HepG2 (cell line): ENCODE data around the gene RASIP1. TPM values are rescaled to one million over a fixed set of nuclear protein-coding genes. Genes with fewer than 3 reads are reported as not detected.
A peak's percentile ranks its signal among the peaks of the same experiment; 100 is the strongest.
"Not testable (repeated sequence)": the region's sequence is repeated elsewhere in the genome, so short reads cannot be mapped to it uniquely, and the experiment has no call there.

Experiments
- ATAC-seq: fragments of 200-7000 bp; cut with Tn5 transposase; 3 replicates; pipeline ENCODE4 v1.9.1; 2020; ENCODE audit warnings: mild to moderate bottlenecking, moderate library complexity
- BruUV-seq: library from RNA; stranded (reverse); fragments of 400-500 nt; replicated peaks from 2 replicates; lab custom pipeline; 2021; lab: Mats Ljungman, UMichigan
- CTCF ChIA-PET: fragments of 300-600 bp; formaldehyde crosslinking; extraction: SDS; loops from one replicate; lab custom pipeline; 2021; ENCODE audit warnings: low total read pairs, inconsistent platforms, low intra/inter-chr PET ratio; lab: Yijun Ruan, JAX
- POLR2A ChIA-PET: fragments of 350-600 bp; sonication (Branson Sonifier 250); formaldehyde crosslinking; loops from one replicate; lab custom pipeline; 2020; ENCODE audit warnings: antibody characterized with exemption, inconsistent platforms; lab: Yijun Ruan, JAX
- DNase-seq: peaks from one replicate; pipeline ENCODE4 v3.0.0-alpha.2; 2015; ENCODE audit warnings: low spot score
- FAIRE-seq: peaks from 3 replicates; lab custom pipeline; 2011; peaks lifted over from hg19 to GRCh38; lab: Jason Lieb, UNC
- H2AFZ ChIP-seq: one replicate; pipeline ENCODE4 v1.6.1; 2011; ENCODE audit warnings: low read length, inconsistent platforms
- H3K27ac ChIP-seq: fragments of 300-600 bp; 3 replicates; pipeline ENCODE4 v1.8.0; 2011; ENCODE audit warnings: mixed run types, mild to moderate bottlenecking, mixed read lengths, low read length, inconsistent platforms; ENCODE audit not compliant: insufficient read depth; ENCODE audit errors: extremely low read length
- H3K27me3 ChIP-seq, 2 experiments: fragments of 200-600 bp in 1 of 2; 2 replicates in 1 of 2; 3 replicates in 1 of 2; pipeline versions ENCODE4 v1.6.0 to v1.8.0; 2011; ENCODE audit warnings: low read length in 2 of 2, mild to moderate bottlenecking in 2 of 2, moderate library complexity in 2 of 2, inconsistent platforms in 1 of 2; ENCODE audit not compliant: insufficient read depth in 2 of 2, control insufficient read depth in 1 of 2
- H3K36me3 ChIP-seq, 2 experiments: fragments of 200-600 bp in 1 of 2; replicated peaks in 1 of 2; 2 replicates in 1 of 2; 3 replicates in 1 of 2; pipeline versions ENCODE4 v1.5.1 to v1.8.0; 2011; ENCODE audit warnings: low read length in 2 of 2, inconsistent platforms in 1 of 2; ENCODE audit not compliant: insufficient read depth in 2 of 2, control insufficient read depth in 1 of 2
- H3K4me1 ChIP-seq: 2 replicates; pipeline ENCODE4 v1.5.1; 2012; ENCODE audit warnings: low read length, inconsistent platforms; ENCODE audit not compliant: insufficient read depth
- H3K4me2 ChIP-seq: 2 replicates; pipeline ENCODE4 v1.6.0; 2011; ENCODE audit warnings: low read depth, low read length, inconsistent platforms
- H3K4me3 ChIP-seq, 3 experiments: fragments of 200-600 bp in 1 of 3; sonication (generic), shearing (Covaris generic) in 1 of 3; replicated peaks in 1 of 3; 2 replicates each; pipeline ENCODE4 v1.5.1; 2011 to 2016; ENCODE audit warnings: low read length in 3 of 3, inconsistent platforms in 2 of 3, low read depth in 2 of 3, mild to moderate bottlenecking in 2 of 3, control low read depth in 1 of 3, mixed read lengths in 1 of 3; ENCODE audit not compliant: insufficient read depth in 1 of 3
- H3K79me2 ChIP-seq: one replicate; pipeline ENCODE4 v1.6.1; 2011; ENCODE audit warnings: low read length, inconsistent platforms; ENCODE audit not compliant: insufficient read depth
- H3K9ac ChIP-seq: 2 replicates; pipeline ENCODE4 v1.6.0; 2011; ENCODE audit warnings: mild to moderate bottlenecking, low read depth, low read length, inconsistent platforms; ENCODE audit not compliant: insufficient read depth
- H3K9me3 ChIP-seq: 2 replicates; pipeline ENCODE4 v1.5.1; 2012; ENCODE audit warnings: mild to moderate bottlenecking, low read length
- H4K20me1 ChIP-seq: 2 replicates; pipeline ENCODE4 v1.6.0; 2011; ENCODE audit warnings: inconsistent platforms, mild to moderate bottlenecking, low read length, moderate library complexity; ENCODE audit not compliant: insufficient read depth
- TFDP2 ChIP-seq: sonication (generic); formaldehyde crosslinking; IDR thresholded peaks from 2 replicates; pipeline ENCODE4 v1.4.0; 2020; ENCODE audit warnings: missing genetic modification reagents
- ZNF121 ChIP-seq: sonication (generic); formaldehyde crosslinking; IDR thresholded peaks from 2 replicates; pipeline ENCODE4 v1.5.0; 2020; ENCODE audit warnings: mild to moderate bottlenecking, missing genetic modification reagents
- WGBS: methylation state at CpG from one replicate; pipeline ENCODE4 v1.1.6; 2017; ENCODE audit warnings: low lambda C conversion rate; 5-methylcytosine and 5-hydroxymethylcytosine counted together
- in situ Hi-C: cut with HindIII; loops from 2 replicates; pipeline ENCODE4 v1.10.0; 2017; ENCODE audit warnings: low pct_unique_long_range_greater_than_20kb; ENCODE audit not compliant: extremely low pct_ligation_motif_present
- intact Hi-C: fragments of 100-400 bp; cut with micrococcal nuclease; formaldehyde crosslinking; loops from one replicate; pipeline ENCODE4 v1.10.0; 2022; ENCODE audit not compliant: unreplicated experiment
- polyA plus RNA-seq, 8 experiments: library from polyadenylated mRNA; depleted of rRNA in 3 of 8; stranded (reverse) in 7 of 8; unstranded in 1 of 8; fragments of >200 nt; fragmentation: Illumina TruSeq in 4 of 8; extraction: Trizol in 4 of 8; gene quantifications; 2 replicates each; pipeline versions ENCODE4 v1.2.1 to v1.2.3, GENCODE V29; 2011 to 2016; ENCODE audit warnings: low read depth in 4 of 8, missing spikeins in 1 of 8, mixed read lengths in 1 of 8; ENCODE audit not compliant: insufficient read depth in 1 of 8
- total RNA-seq, 5 experiments: library from RNA; depleted of rRNA; stranded (reverse); fragments of >200 nt; fragmentation: Illumina TruSeq; extraction: Trizol; gene quantifications; 2 replicates each; pipeline ENCODE4 v1.2.3, GENCODE V29; 2016; ENCODE audit warnings: low read depth in 1 of 5

Gene RASIP1
- total and polyA plus RNA-seq, 2 of the 13 experiments (the other 11 are each of a cell fraction or from before 2014, with no cell fraction given): 0.44 to 0.58 TPM

GRCh38 chr19:48687776-48688175 is 52.6 kb downstream of the RASIP1 start:
- 75% methylated on average over 3 of the region's 3 CpGs for whole genome bisulfite sequencing
- H2AFZ ChIP-seq: no peak overlapping the region
- ChIA-PET POLR2A (no interaction called here), CTCF (no interaction called here)
- no peak overlapping the region for H3K9ac ChIP-seq
- no peak overlapping the region for H3K4me3 ChIP-seq
- no peak for ATAC-seq
- no peaks in the 10 kb centered on the region for H3K79me2 ChIP-seq
- peaks cover 49% of the 10 kb centered on the region for H3K4me1 ChIP-seq
- FAIRE-seq: no peak
- no peak overlapping the region for H3K4me2 ChIP-seq
- H3K27me3 ChIP-seq: 0 out of 5 replicates have a peak, but pooled peaks cover 0 to 1% of the 10 kb centered on the region in 2 experiments
- TF ChIP-seq TFDP2 (CRISPR knock-in tag): no peak
- no peaks in the 10 kb centered on the region for H3K9me3 ChIP-seq
- no peak overlapping the region for H3K27ac ChIP-seq
- no TSS peak for BruUV-seq
- intact Hi-C loops (no loop called here), in situ Hi-C loops (no loop called here)
- no peaks in the 10 kb centered on the region for H4K20me1 ChIP-seq
- no peaks in the 10 kb centered on the region for H3K36me3 ChIP-seq
- DNase-seq: no peak

- peak; percentile 36; the same call in 1 of the 2 replicates for TF ChIP-seq ZNF121
- H3K27ac ChIP-seq, CTCF ChIA-PET, H3K27me3 ChIP-seq, DNase-seq, H3K4me2 ChIP-seq, H3K79me2 ChIP-seq, in situ Hi-C loops, BruUV-seq, H3K4me3 ChIP-seq, ATAC-seq, H2AFZ ChIP-seq, H4K20me1 ChIP-seq, intact Hi-C loops, H3K9me3 ChIP-seq, H3K36me3 ChIP-seq, H3K9ac ChIP-seq, FAIRE-seq: not testable (repeated sequence)
- peaks cover 53% of the 10 kb centered on the region for H3K4me1 ChIP-seq
- WGBS: 78% methylated on average over 7 of the region's 7 CpGs
- POLR2A ChIA-PET: interaction anchor here (0.6 kb wide), 1 partner anchor 30 kb away, joined by 4 read pairs; no protein-coding TSS in a partner anchor
Observed at GRCh38 chr19:48686637-48687036, 53.8 kb downstream of the RASIP1 start.
